Stimulated activated CD4-positive, alpha-beta T cell treated with anti-CD3 and anti-CD28 coated beads, Interleukin-2, amount 100 ng/mL, for 48 hours (primary cell): ENCODE results near the gene KLHL30.
"Not testable (repeated sequence)": the region's sequence is repeated elsewhere in the genome, so short reads cannot be mapped to it uniquely, and the experiment has no call there.

Experiments
- DNase-seq, 2 donors: peaks; one replicate each; pipeline ENCODE4 v3.0.0-alpha.2; 2020

KLHL30 gene

DNA sequence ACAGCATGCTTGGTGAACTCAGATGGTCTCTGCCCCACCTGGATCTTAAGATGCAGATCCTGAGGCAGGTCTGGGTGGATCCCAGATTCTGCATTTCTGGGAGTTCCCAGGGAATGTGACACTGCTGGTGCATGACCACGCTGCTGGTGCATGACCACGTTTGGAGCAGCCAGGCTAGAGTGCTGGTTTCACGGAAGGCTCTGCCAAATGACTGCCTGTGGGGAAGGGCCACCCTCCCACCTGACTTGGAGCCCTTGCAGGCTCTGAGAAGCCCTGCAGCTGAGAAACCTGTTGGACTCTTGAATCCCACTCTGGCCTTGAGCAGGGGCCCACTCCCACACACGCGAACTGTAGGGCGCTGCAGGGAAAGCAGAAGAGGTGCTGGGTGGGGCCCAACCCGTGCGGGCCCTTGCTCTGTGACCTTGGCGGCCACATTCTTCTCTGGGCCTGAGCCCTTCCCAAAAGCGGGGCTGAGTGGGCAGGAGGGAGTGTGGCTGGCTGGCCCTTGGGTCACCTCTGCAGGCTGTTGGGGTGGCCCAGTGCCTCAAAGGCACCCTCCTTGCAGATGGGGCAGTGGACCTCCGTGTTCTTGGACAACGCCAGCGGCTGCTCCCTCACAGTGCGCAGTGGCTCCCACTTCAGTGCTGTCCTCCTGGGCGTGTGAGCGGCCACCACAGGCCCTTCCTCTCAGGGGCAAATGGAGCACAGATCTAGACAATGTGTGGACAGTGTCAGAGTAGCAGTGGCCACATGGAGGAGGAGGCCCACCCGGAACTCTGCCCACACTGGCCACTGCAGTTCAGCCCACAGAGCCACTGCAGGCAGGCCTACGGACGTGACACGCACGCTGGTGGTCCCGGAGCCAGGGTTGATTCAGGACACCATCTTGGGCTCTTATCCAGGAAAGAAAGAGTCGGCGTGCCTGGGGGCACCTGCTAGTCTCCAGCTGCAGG is 28.2 kb downstream of the KLHL30 start:
- DNase-seq = no peak

DNA sequence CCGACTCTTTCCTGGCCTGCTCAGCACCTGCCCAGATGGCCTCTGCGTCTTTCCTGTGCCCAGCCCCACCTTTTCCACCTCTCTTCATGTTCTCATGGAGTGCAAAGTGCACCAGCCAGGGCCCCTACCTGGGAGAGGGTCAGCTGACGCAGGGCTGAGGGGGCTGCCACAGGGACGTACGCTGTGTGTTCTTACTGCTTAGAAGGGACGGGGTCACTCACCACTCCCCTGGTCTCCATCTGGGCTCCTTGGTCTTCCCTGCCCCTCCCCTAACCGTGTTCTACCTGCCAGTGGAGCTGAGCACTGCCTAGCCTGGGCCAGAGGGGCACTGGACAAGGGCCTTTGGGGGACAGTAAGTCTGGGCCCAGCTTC is 28.9 kb downstream of the KLHL30 start:
- no peak for DNase-seq

DNA sequence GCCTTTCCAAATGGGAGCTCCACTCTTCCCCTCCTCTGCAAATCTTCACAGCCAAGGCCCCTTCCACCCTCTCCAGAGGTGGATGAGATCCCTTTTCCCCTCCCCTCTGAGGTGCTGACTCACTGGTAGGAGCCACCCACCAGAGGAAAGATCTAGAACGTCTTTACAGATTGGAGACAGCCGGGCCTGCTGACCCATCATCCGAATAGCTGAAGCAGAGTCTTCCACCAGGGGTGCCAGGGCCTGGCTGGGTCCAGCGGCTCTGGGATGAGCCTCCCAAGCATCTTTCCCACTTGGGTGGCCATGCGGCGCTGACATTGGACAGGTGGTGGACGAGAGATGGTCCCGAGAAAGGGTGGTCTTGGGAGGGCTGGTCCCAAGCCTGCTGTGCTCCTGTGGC is 29.3 kb downstream of the KLHL30 start:
- DNase-seq = no peak

DNA sequence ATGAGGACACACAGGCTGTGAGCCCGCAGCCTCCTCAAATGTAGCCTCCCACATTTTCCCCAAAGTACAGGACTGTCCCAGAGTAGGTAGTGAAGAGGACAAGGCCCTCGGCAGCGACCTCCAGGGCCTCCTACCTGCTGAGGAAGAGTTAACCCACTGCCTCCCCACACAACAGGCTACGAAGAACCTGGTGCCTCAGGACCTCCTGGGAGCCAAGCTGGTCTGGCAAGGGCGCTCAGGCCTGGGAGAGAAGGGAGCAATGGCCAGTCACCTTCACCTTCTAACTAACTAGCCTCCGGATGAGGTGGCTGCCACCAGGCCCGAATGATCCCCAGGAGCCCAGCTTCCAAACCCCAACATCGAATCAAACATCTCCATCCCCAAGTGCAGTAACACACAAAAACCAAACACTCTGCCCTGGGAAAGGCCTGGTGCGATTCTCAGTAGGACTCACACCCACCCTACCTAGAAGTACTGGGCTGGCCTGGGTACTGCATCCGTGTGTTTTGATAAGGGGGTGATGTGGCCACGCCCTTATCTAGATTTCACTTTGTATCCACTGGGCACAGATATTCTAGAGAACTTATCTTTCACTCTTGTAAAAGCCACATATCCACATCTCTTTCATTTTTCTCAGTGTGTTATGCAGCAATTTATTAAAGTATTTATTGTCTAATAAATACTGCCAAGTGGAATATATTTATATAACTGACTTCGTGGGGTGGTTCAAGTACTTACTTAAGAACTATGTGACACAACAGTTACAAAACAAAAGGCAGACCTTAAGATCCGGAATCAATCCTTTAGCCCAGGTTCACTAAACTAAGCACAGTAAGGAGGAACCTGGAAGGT is 30.0 kb downstream of the KLHL30 start:
- DNase-seq = no peak

DNA sequence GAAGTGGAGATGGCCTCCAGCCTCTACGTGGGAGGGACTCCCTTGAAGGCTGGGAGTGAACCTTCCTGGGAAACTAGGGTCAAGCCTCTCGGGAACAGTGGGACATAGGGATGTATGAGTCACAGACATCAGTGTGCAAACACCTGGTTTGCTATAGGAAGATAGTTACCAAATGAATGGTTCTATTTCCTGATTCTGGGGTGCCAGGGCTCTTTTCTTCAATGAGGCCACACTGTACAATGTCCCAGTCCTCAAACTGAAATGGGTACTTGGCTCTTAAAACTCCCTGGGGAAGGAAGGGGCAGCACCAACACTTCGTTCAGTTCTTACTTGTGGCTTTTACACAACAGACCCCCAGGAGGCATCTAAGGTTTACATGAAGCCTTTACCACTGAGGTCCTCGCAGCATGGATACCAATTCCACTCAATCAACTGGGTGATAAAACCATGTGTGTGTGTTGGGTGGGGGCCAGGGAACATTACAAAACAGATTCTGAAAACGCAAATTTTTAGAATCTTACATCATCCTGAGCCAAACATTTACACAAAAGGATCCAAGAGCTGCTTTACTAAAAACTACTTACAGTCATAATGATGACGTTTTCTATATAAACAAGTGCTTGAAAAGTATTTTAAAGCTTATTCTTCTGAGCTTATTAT is 30.7 kb downstream of the KLHL30 start:
- no peak for DNase-seq

DNA sequence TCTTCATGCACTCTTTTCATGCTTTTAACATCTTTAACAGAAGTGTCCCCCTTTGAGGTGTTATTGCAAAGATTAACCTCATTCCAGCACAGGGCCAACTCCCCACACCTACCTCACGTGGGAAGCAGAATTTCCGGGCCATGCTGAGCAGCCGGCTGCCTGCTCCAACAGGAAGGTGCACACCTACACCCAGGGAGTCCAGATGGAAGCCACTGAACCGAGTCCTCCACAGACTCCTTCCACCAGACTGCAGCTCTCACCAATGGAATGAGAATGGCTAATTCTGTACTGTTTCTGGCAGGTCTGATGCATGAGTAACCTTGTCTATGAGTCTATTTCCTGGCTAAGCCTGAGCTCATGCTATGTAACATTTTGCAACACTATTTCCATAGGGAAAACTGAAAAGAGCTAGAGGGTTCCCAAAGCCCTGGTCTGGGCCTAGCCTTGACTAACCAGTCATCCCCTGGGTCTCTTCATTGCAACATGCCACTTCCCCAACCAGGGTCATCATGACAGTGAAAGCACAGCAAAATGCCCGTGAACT is 31.3 kb downstream of the KLHL30 start:
- DNase-seq = no peak

DNA sequence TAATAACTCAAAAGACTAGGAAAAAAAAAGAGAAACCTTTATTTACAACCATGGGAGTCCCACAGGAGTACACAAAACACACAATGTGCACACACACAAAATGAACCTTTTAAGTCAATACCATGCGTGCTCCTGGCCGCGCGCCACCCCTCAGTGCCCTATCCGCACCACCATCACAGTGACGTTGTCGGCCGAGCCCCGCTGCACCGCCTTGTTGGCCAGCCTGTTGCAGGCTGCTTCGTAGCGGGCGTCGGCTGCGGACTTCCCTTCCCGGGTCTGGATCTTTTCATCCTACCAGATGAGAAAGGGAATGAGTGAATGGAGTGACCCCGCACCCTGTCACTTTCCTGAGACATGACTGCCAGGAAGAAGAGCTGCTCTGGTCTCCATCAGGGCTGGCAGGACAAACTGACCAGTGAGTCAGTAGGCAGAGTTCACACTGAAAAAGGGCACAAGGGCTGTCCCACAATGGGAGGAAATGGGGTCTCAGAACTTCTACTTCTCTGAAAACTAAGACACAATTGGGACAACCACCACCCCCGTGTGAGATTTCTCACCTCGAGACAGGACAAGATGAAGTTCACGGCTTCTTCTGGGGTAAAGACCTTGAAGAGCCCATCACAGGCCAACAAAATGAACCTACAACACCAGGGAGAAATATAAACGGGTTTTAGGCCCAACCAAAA is 32.1 kb downstream of the KLHL30 start:
- no peak for DNase-seq

DNA sequence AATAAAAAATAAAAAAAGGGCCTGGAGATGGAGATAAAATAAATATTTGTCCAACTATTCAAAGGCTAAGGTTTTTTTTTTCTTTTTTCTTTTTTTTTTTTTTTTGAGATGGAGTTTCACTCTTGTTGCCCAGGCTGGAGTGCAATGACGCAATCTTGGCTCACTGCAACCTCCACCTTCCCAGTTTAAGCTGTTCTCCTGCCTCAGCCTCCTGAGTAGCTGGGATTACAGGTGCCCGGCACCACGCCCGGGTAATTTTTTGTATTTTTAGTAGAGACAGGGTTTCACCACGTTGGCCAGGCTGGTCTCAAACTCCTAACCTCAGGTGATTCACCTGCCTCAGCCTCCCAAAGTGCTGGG is 32.6 kb downstream of the KLHL30 start:
- not testable (repeated sequence) for DNase-seq

DNA sequence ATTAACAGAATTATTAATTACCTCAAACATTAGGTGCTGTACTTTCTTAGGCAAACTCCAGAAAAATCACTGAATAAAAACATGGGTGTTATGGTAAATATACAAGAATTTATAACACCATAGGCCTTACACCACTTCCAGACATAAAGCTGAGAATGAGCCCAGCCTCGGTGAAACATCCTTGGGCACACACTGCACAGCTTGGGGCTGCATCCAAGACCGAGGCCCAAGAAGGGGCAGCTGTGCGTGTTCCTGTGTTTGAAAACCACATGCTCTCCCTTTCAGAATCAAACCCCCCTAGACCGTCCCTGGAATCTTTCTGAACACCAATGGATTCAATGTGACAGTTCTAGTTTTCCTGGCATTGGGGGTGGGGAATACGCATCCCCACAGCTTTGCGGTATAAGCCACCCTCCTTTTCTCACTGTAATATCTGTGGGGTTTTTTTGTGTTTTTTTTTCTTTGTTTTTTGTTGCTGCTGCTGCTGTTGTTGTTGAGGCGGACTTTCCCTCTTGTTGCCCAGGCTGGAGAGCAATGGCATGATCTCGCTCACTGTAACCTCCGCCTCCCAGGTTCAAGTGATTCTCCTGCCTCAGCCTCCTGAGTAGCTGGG is 33.2 kb downstream of the KLHL30 start:
- DNase-seq = no peak

DNA sequence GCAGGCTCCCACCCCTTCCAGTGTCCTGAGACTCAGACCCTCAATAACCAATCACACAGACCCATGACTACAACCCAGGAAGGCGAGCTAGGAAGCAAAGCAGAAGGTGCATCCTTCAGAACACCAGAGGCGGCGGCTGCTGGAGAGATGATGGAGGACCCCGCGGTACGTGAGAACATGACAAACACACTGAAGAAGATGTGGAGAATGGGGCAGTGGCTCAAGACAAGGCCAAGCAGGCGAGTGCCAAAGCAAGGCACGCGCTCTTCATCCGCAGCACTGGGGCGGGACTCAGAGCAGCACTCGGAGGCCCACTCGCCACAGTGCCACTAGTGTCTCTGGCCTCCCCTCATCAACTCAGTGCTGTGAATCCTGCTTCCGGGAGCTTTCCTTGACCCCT is 34.0 kb downstream of the KLHL30 start:
- DNase-seq = no peak

DNA sequence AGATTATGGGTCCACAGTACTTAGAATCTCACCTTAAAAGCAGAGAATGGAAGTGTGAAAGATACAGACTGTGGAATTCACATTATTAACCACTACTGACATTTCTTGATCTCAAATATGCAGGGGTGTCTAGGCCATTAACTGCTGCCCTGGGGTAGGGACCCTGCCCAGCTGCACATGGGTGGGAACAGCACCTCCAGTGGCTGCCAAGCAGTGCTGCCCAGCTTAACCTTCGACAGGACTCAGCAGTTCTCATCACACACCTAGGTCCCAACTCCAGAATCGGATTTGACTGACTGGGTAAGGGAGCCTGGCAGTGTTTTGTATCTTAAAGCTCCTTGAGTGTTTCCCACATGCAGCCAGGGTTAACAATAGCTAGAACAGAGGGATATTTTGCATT is 35.2 kb downstream of the KLHL30 start:
- no peak for DNase-seq

DNA sequence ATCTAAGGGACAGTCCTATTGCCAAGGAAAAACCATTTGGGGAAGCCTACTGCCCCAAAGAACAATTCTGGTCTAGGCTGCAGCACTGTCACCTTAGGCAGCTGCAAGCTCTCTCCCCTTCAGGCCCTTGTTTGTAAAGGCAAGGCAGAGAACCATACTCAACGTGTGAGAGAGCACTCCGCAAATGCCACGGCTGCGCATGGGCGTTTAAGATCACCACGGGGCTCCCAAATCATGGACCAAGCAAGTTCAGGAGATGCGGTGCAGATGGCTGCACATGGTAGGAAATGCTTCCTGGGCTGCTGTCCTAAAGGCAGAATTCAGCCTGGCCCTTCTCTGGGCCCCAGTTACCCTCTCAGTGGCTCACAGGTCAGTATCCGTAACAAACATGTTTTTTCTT is 35.8 kb downstream of the KLHL30 start:
- DNase-seq = no peak

DNA sequence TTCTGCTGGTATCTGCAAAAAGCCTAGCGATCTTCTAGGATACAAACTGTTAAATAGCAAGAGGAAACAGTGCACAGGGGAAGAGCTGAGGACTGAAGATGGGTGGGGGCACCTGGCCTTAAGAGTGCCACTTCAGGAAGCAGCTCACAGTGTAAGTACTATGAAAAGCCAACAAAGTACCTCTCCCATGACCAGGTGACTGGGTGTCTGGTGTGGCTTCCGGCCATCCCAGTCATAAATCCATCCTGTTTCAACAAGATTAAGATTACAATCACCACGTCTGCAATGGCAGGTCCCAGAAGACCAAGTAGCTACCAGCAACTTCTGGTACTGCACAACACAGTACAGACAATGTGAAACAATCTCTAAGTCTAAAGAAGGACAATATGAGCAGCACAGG is 36.2 kb downstream of the KLHL30 start:
- no peak for DNase-seq

DNA sequence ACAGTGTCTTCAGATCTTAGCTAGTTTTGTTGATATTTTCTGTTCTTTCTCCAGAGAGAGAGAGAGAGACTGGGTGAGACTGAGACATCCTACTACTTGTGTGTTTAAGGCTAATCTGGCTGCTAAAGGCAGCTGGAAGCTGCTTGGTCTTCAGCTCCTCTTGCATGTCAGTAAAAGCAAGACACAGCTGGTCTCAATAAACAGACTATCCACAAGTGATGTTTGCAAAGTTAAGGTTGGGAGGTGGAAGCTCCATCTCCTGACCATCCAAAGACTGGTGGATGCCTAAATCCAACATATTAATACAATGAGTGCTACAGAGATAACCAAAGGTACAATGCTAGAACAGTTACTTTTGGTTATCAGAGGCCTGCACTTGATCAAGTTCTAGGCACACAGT is 38.1 kb downstream of the KLHL30 start:
- DNase-seq = no peak

DNA sequence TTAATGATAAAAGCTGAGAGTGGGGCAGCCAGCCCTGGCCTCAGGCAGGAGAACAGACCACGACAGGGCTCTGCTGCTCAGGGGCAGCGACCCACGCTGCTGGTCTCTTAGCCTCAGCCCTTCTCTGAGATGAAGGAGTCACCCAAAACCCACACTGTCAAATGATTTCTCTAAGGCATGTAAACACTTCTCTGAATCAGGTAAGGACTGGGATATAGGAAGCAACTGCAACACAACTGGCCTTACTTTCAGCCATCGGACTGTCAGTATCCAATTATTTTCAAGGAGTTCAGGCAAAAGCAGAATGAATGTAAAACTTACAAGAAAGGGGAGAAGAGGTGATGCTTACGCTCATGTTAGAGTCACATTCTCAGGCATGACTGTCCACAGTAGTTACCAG is 42.1 kb downstream of the KLHL30 start:
- no peak for DNase-seq

DNA sequence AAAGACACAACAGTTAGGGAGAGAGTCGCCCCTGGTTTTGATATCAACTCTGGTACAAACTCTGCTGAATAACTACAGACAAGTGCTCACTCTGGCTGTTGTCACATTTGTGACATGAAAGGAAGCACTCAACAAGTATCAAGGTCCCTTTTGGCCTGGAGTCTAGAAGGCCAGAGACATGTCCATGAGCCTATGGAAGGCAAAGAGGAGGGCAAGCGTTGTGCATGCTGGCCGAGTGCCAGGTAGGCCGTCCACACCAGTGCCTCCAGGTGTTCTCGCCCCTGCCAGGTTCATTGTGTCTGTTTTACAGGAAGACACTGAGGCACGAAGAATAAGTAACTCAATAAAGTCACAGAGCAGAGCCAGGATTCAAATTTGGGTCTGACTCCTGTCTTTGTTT is 43.9 kb downstream of the KLHL30 start:
- DNase-seq = no peak

DNA sequence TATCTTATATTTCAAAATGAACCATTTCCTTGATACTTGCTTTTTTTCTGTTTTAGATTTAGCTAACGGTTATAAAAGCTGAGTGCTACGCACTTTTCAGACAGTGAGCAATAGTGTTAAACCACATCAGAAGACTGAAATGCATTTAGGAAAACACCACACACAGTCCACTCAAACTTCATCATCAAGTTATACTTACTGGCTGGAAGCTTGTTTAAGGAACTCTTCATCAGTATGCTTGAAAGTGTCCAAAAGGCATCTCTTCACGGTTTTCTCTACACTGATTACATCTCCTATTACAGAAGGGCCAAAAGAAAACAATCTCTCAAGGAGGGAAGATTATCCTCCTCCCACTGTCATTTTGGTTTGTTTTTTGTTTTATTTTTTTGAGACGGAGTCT is 45.4 kb downstream of the KLHL30 start:
- DNase-seq = no peak

DNA sequence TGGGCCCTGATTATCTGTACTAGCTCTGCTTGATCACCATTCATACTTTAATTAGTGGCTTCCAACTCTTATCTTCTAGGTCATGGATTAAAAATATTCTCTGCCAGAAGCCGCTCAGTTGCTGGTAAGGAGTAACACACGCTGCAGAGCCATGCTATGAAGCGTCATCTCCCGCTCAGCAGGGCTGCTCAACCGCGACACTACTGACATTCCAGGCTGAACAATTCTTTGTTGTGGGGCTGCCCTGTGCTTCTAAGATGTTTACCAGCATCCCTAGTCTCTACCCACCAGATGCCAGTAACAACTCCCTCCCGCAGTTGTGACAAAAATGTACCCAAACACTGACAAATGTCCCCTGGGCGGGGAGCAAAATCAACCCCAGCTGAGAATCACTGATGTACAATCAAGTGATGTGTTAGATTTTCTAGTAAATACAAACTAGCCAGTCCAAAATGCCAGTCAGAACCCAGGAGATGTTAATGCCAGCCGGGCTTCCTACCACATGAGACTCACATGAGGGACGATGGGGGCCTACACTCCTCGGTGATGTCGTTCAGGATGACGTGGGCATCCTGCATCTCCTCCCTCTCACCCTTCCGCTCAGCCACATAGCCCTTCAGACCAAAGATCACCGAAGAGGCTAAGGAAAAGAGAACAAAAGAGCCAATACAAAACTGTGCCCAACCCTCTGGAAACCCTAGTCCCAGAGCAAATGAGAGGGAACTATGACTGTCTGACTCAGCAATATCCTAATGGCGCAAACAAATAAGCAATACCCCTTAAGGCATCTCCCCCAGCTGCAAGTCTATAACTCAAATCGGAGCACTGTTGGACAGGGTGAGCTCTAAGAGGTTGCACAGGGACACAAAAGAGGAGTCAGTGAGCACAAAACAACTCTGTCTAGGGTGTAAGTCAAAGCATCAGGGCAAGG is 49.4 kb downstream of the KLHL30 start:
- no peak for DNase-seq

DNA sequence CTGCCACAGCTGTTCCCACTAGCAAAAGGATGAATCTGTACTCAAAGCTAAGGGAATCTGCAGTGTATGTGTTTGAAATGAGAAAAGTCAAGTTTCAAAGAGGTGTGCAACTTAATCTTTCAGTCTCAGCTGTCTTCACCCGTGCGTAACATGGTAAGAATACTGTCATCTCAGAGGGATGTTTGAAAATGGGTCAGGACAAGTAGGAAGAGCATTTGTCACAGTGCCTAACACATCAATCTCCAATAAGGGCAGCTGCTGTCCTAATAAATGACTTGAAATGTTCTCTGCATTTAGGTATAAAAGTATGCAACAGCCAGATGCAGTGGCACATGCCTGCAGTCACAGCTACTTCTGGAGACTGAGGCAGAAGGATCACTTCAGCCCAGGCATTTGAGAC is 52.0 kb downstream of the KLHL30 start:
- DNase-seq = no peak
